Renal pelvis (tissue), 12 donors: ENCODE measurements around the gene SRSF8. TPM values are rescaled to one million over a fixed set of nuclear protein-coding genes. Genes with fewer than 3 reads are reported as not detected.
"Not testable (repeated sequence)": the region's sequence is repeated elsewhere in the genome, so short reads cannot be mapped to it uniquely, and the experiment has no call there.

ENCODE experiments used
- DNase-seq: peaks from one replicate; pipeline ENCODE4 v3.0.0-alpha.2; 2013
- long read RNA-seq, 16 experiments: transcript quantifications; one replicate each; lab custom pipeline, GENCODE V29; 2026
- polyA plus RNA-seq, 3 donors: library from polyadenylated mRNA; unstranded; fragments of 120-200 nt; gene quantifications; one replicate each; pipeline ENCODE4 v1.2.1, GENCODE V29; 2013; ENCODE audit not compliant: insufficient read length in 3 of 3

Gene SRSF8, protein sequence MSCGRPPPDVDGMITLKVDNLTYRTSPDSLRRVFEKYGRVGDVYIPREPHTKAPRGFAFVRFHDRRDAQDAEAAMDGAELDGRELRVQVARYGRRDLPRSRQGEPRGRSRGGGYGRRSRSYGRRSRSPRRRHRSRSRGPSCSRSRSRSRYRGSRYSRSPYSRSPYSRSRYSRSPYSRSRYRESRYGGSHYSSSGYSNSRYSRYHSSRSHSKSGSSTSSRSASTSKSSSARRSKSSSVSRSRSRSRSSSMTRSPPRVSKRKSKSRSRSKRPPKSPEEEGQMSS
- 10 to 100 TPM; 55.3 to 64.3 (median 56.3) TPM for polyA plus RNA-seq
- long read RNA-seq, donor 1, full-length matches to known transcripts = 84 of 84 reads
- long read RNA-seq, donor 1, partial matches to known transcripts = 0 of 84 reads
- long read RNA-seq, donor 1, other reads (novel, unspliced or antisense) = 0 of 84 reads
- long read RNA-seq, donor 2, full-length matches to known transcripts = 82 of 82 reads
- long read RNA-seq, donor 2, partial matches to known transcripts = 0 of 82 reads
- long read RNA-seq, donor 2, other reads (novel, unspliced or antisense) = 0 of 82 reads
- long read RNA-seq, donor 3, full-length matches to known transcripts = 106 of 106 reads
- long read RNA-seq, donor 3, partial matches to known transcripts = 0 of 106 reads
- long read RNA-seq, donor 3, other reads (novel, unspliced or antisense) = 0 of 106 reads
- long read RNA-seq, donor 4, full-length matches to known transcripts = 79 of 79 reads
- long read RNA-seq, donor 4, partial matches to known transcripts = 0 of 79 reads
- long read RNA-seq, donor 4, other reads (novel, unspliced or antisense) = 0 of 79 reads
- long read RNA-seq, donor 5, full-length matches to known transcripts = 36 of 36 reads
- long read RNA-seq, donor 5, partial matches to known transcripts = 0 of 36 reads
- long read RNA-seq, donor 5, other reads (novel, unspliced or antisense) = 0 of 36 reads
- long read RNA-seq, donor 6, full-length matches to known transcripts = 74 of 74 reads
- long read RNA-seq, donor 6, partial matches to known transcripts = 0 of 74 reads
- long read RNA-seq, donor 6, other reads (novel, unspliced or antisense) = 0 of 74 reads
- long read RNA-seq, donor 7, full-length matches to known transcripts = 155 of 155 reads
- long read RNA-seq, donor 7, partial matches to known transcripts = 0 of 155 reads
- long read RNA-seq, donor 7, other reads (novel, unspliced or antisense) = 0 of 155 reads
- long read RNA-seq, donor 8, full-length matches to known transcripts = 50 of 50 reads
- long read RNA-seq, donor 8, partial matches to known transcripts = 0 of 50 reads
- long read RNA-seq, donor 8, other reads (novel, unspliced or antisense) = 0 of 50 reads
- long read RNA-seq, donor 9, full-length matches to known transcripts = 129 of 129 reads
- long read RNA-seq, donor 9, partial matches to known transcripts = 0 of 129 reads
- long read RNA-seq, donor 9, other reads (novel, unspliced or antisense) = 0 of 129 reads
- long read RNA-seq, donor 10, full-length matches to known transcripts = 105 of 105 reads
- long read RNA-seq, donor 10, partial matches to known transcripts = 0 of 105 reads
- long read RNA-seq, donor 10, other reads (novel, unspliced or antisense) = 0 of 105 reads
- long read RNA-seq, donor 11, full-length matches to known transcripts = 51 of 51 reads
- long read RNA-seq, donor 11, partial matches to known transcripts = 0 of 51 reads
- long read RNA-seq, donor 11, other reads (novel, unspliced or antisense) = 0 of 51 reads
- long read RNA-seq, donor 12, full-length matches to known transcripts = 120 of 120 reads
- long read RNA-seq, donor 12, partial matches to known transcripts = 0 of 120 reads
- long read RNA-seq, donor 12, other reads (novel, unspliced or antisense) = 0 of 120 reads
- long read RNA-seq, donor 13, full-length matches to known transcripts = 92 of 92 reads
- long read RNA-seq, donor 13, partial matches to known transcripts = 0 of 92 reads
- long read RNA-seq, donor 13, other reads (novel, unspliced or antisense) = 0 of 92 reads
- long read RNA-seq, donor 14 = 0 reads
- long read RNA-seq, donor 15, full-length matches to known transcripts = 105 of 105 reads
- long read RNA-seq, donor 15, partial matches to known transcripts = 0 of 105 reads
- long read RNA-seq, donor 15, other reads (novel, unspliced or antisense) = 0 of 105 reads
- long read RNA-seq, donor 16, full-length matches to known transcripts = 127 of 127 reads
- long read RNA-seq, donor 16, partial matches to known transcripts = 0 of 127 reads
- long read RNA-seq, donor 16, other reads (novel, unspliced or antisense) = 0 of 127 reads

GRCh38 chr11:95066716-95067038 lies at the start of gene SRSF8:
TSS of gene SRSF8 (plus strand) at chr11:95066919. CDS start at chr11:95067227, 308 bp downstream.
- DNase-seq = no peak

GRCh38 chr11:95021468-95021867 lies 45.3 kb upstream of the SRSF8 start:
- not testable (repeated sequence) for DNase-seq

- DNase-seq = no peak
These were observed 41.8 kb upstream of the SRSF8 start, which contains the start of gene KDM4E for GRCh38 chr11:95024958-95025357. TSS of gene KDM4E (plus strand) at chr11:95025258. CDS start at chr11:95025558, 300 bp downstream.

DNA sequence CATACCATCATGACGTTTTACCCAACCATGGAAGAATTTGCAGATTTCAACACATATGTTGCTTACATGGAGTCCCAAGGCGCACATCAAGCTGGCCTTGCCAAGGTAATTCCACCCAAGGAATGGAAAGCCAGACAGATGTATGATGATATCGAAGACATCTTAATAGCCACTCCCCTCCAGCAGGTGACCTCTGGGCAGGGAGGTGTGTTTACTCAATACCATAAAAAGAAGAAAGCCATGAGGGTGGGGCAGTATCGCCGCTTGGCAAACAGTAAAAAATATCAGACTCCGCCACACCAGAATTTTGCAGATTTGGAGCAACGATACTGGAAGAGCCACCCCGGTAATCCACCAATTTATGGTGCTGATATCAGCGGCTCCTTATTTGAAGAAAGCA lies 41.1 kb upstream of the SRSF8 start:
- DNase-seq = not testable (repeated sequence)

DNA sequence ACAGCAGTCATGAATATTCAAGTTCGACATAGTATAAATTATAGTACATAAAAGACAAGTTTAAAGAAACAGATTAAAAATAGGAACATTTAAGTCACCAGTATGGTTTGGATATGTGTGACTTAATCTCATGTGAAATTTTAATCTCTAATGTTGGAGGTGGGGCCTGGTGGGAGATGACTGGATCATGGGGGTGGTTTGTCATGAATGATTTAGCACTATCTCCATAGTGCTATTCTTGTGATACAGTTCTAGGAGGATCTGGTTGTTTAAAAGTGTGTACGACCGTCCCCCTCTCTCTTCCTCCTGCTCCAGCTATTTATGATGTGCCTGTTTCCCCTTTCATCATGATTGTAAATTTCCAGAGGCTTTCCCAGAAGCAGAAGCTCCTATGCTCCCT lies 38.4 kb upstream of the SRSF8 start:
- DNase-seq = no peak

- no peak for DNase-seq
These were observed 33.7 kb upstream of the SRSF8 start for GRCh38 chr11:95033051-95033450.

GRCh38 chr11:95035316-95035715 lies 31.4 kb upstream of the SRSF8 start:
- no peak for DNase-seq

GRCh38 chr11:95037356-95038035 lies 29.2 kb upstream of the SRSF8 start:
- not testable (repeated sequence) for DNase-seq

DNA sequence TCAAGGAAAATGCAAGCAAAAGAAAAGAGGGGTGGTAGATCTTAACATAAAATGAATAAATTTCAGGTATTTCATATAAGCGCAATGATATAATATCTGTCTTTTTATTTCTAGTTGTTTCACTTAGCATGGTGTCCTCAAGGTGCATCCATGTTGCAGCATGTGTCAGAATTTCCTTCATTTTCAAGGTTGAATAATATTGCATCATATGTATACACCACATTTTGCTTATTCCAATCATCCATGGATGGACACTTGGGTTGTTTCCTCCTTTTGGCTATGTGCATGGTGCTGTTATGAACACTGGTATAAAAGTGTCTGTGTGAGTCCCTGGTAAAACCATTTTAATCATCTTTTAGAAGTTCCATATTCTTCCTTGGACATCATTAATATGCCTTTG lies 24.5 kb upstream of the SRSF8 start:
- no peak for DNase-seq

DNA sequence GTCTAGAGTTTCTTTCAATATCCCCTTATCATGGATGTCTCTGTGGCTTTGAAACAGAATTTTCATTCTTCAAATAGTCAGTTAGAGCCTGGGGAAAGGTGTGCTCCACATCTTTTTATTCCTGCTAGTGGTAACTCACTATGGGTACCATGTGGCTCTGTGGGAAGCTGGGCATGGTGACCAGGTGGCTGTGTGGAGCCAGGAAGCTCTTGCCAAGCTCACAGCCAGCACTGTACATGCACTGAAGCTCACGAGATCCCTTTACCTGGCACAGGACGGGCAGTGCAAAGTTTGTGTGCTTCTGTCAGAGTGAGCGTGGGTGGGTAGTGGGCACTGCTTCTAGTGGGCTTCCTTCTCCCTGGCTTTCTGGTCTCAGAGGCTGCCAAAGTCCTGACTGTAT lies 23.8 kb upstream of the SRSF8 start:
- no peak for DNase-seq

GRCh38 chr11:95044010-95044409 lies 22.7 kb upstream of the SRSF8 start:
- no peak for DNase-seq

DNA sequence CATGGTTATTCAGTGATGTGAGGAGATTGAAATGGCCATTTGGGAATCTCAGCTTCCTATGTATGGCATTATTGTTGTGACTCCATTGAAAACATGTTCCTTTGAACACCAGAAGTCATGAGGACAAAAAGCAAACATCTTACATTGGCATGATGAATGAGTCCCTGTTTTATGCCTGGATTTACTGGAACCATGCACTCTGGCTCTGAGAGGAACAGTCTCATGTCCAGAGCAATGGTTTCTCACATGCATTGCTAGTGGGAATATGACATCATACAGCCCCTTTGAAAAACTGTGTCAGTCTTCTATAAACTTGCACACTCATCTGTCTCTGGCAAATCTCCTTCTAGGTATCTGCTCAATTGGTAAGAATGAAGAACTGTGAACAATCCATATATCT lies 20.9 kb upstream of the SRSF8 start:
- no peak for DNase-seq

DNA sequence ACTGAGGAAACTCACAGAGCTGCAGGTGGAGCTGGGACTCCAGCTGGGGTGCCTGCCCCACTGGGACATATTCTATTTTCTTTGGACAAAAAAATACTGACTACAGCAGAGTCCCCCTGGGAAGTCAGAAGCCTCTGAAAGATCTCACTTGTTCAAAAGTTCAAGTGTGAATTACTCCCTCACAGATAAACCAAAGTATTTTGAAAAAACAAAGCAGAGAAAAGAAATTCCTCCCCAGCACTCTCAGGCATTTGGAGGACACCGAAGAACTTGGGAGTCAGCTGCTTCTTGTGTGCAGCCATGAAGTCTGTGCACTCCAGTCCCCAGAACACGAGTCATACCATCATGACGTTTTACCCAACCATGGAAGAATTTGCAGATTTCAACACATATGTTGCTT lies 17.6 kb upstream of the SRSF8 start, which contains the start of gene KDM4F:
KDM4F (plus strand) TSS at position 301 of the 400 bp plus-strand sequence.
- DNase-seq = not testable (repeated sequence)

GRCh38 chr11:95050595-95051202 lies 16.0 kb upstream of the SRSF8 start:
- no peak for DNase-seq

GRCh38 chr11:95054356-95054755 lies 12.4 kb upstream of the SRSF8 start:
- no peak for DNase-seq

- no peak for DNase-seq
These were observed 11.3 kb upstream of the SRSF8 start for GRCh38 chr11:95055283-95055897.

DNA sequence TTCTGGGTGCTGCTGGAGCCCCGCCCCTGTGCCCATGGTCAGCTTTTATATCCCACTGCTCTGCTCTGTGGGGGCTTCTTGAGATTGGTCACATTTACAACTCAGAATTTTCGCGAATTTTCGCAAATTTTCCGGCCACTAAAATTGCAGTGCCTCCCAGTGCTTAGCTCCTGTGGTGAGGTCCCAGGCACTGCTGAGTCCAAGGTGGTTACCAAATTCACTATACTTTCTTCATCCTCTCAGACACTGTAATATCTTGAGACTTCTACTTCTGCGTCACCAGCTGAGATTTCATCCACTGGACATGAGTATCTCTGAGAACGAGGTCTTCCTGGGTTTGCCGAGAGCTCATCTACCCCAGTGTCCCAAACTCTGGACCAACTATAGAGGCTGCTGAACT lies 8.8 kb upstream of the SRSF8 start:
- DNase-seq = no peak

DNA sequence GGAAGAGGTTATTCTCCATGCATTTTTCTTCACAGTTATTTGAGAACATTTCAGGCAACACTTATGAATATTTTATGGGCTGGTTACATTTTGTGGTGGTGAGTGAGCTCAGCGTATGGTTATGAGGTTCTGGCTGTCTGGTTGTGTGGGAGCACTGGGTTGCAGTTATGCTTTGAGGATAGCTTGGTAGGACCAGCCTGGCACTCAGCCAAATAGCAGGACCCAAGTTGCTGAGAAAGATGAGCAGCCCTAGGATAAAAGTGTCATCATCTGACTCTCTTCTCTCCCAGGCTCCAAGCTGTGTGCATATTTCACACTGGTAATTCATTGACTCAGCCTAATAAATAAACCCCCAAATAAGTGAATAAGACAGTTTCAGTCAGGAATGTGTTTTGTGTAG lies 8.1 kb upstream of the SRSF8 start:
- DNase-seq = no peak
